H1 (cell line): ENCODE results near the gene SNX32. TPM values are rescaled to one million over a fixed set of nuclear protein-coding genes. Genes with fewer than 3 reads are reported as not detected.
A peak's percentile ranks its signal among the peaks of the same experiment; 100 is the strongest.

Experiments used
- CTCF ChIA-PET: fragments of 300-600 bp; sonication (Branson Sonifier 250); formaldehyde crosslinking; loops from one replicate; lab custom pipeline; 2021; ENCODE audit not compliant: partially characterized antibody; lab: Charles Lee
- POLR2A ChIA-PET: fragments of 300-600 bp; sonication (Branson Sonifier 250); formaldehyde crosslinking; loops from one replicate; lab custom pipeline; 2021; ENCODE audit warnings: inconsistent platforms; ENCODE audit not compliant: partially characterized antibody; lab: Charles Lee
- DNase-seq, 2 experiments: peaks; one replicate each; pipeline versions ENCODE4 v3.0.0 to v3.0.0-alpha.2; 2010 to 2022; ENCODE audit warnings: low spot score in 2 of 2, low read depth in 1 of 2, mixed read lengths in 1 of 2
- FAIRE-seq: peaks from 2 replicates; lab custom pipeline; 2011; peaks lifted over from hg19 to GRCh38; lab: Jason Lieb, UNC
- H2AFZ ChIP-seq: 2 replicates; pipeline ENCODE4 v1.8.1; 2012; ENCODE audit warnings: low read length, inconsistent platforms
- H2AK5ac ChIP-seq: 2 replicates; pipeline ENCODE4 v1.6.1; 2013; ENCODE audit warnings: low read depth, low read length
- H2BK120ac ChIP-seq: replicated peaks from 2 replicates; pipeline ENCODE3; 2013; ENCODE audit warnings: low read depth, low read length, inconsistent platforms
- H2BK12ac ChIP-seq: 2 replicates; pipeline ENCODE4 v1.6.1; 2013; ENCODE audit warnings: low read depth, low read length
- H2BK15ac ChIP-seq: 2 replicates; pipeline ENCODE4 v1.6.1; 2013; ENCODE audit warnings: low read length
- H2BK20ac ChIP-seq: 2 replicates; pipeline ENCODE4 v1.6.1; 2013; ENCODE audit warnings: low read length
- H2BK5ac ChIP-seq: 2 replicates; pipeline ENCODE4 v1.6.1; 2013; ENCODE audit warnings: low read depth, low read length
- H3K14ac ChIP-seq: 2 replicates; pipeline ENCODE4 v1.6.1; 2013; ENCODE audit warnings: inconsistent platforms; ENCODE audit not compliant: insufficient read length
- H3K18ac ChIP-seq: 2 replicates; pipeline ENCODE4 v1.6.1; 2013; ENCODE audit warnings: low read length; ENCODE audit errors: extremely low read depth
- H3K23ac ChIP-seq: 2 replicates; pipeline ENCODE4 v1.6.1; 2013; ENCODE audit warnings: inconsistent platforms; ENCODE audit not compliant: insufficient read length
- H3K23me2 ChIP-seq: 2 replicates; pipeline ENCODE4 v1.6.1; 2013; ENCODE audit warnings: low read depth, low read length
- H3K27ac ChIP-seq: 2 replicates; pipeline ENCODE4 v1.6.1; 2011; ENCODE audit warnings: low read depth, low read length, inconsistent platforms
- H3K27me3 ChIP-seq, 4 experiments: replicated peaks in 1 of 4; 1 replicate in 1 of 4; 2 replicates in 3 of 4; pipeline versions ENCODE4 v1.6.1 to v1.8.1; 2011 to 2013; ENCODE audit warnings: low read length in 3 of 4, mild to moderate bottlenecking in 3 of 4, inconsistent platforms in 2 of 4, mixed read lengths in 2 of 4, moderate library complexity in 1 of 4; ENCODE audit not compliant: control insufficient read depth in 3 of 4, insufficient read depth in 3 of 4; ENCODE audit errors: extremely low read depth in 1 of 4
- H3K36me3 ChIP-seq, 4 experiments: 2 replicates each; pipeline versions ENCODE4 v1.6.1 to v1.8.1; 2011 to 2013; ENCODE audit warnings: mild to moderate bottlenecking in 4 of 4, low read length in 3 of 4, moderate library complexity in 2 of 4, control low read depth in 1 of 4, inconsistent platforms in 1 of 4; ENCODE audit not compliant: insufficient read depth in 4 of 4, control insufficient read depth in 2 of 4
- H3K4ac ChIP-seq: replicated peaks from 2 replicates; pipeline ENCODE3; 2013; ENCODE audit warnings: low read length, low read depth, mixed read lengths, inconsistent platforms; ENCODE audit not compliant: insufficient read length
- H3K4me1 ChIP-seq, 4 experiments: replicated peaks in 1 of 4; 1 replicate in 1 of 4; 2 replicates in 3 of 4; pipeline versions ENCODE4 v1.6.1 to v1.8.1; 2011 to 2013; ENCODE audit warnings: low read length in 3 of 4, inconsistent platforms in 2 of 4, mixed read lengths in 1 of 4; ENCODE audit not compliant: insufficient read depth in 4 of 4, control insufficient read depth in 3 of 4
- H3K4me2 ChIP-seq, 2 experiments: 2 replicates each; pipeline versions ENCODE4 v1.6.1 to v1.8.1; 2011 to 2013; ENCODE audit warnings: low read depth in 2 of 2, low read length in 2 of 2, control low read depth in 1 of 2, inconsistent platforms in 1 of 2, mild to moderate bottlenecking in 1 of 2; ENCODE audit not compliant: insufficient read depth in 1 of 2
- H3K4me3 ChIP-seq, 4 experiments: fragments of 200-600, 300-600 bp in 1 of 4; sonication (generic), shearing (Covaris generic), sonication (Bioruptor Twin) in 1 of 4; 2 replicates each; pipeline versions ENCODE4 v1.5.1 to v1.8.1; 2011 to 2016; ENCODE audit warnings: low read length in 4 of 4, low read depth in 3 of 4, control low read depth in 2 of 4, inconsistent platforms in 2 of 4, mild to moderate bottlenecking in 2 of 4, mixed read lengths in 1 of 4, moderate library complexity in 1 of 4; ENCODE audit not compliant: insufficient read depth in 2 of 4; ENCODE audit errors: extremely low read depth in 1 of 4
- H3K56ac ChIP-seq: replicated peaks from 2 replicates; pipeline ENCODE3; 2013; ENCODE audit warnings: low read depth, mild to moderate bottlenecking, mixed read lengths, low read length, inconsistent platforms; ENCODE audit not compliant: insufficient read length
- H3K79me1 ChIP-seq: 2 replicates; pipeline ENCODE4 v1.6.1; 2013; ENCODE audit warnings: low read depth, low read length, control low read depth
- H3K79me2 ChIP-seq, 2 experiments: 2 replicates each; pipeline versions ENCODE4 v1.6.1 to v1.8.1; 2012 to 2013; ENCODE audit warnings: low read length in 2 of 2, mild to moderate bottlenecking in 2 of 2, inconsistent platforms in 1 of 2; ENCODE audit not compliant: insufficient read depth in 2 of 2, control insufficient read depth in 1 of 2
- H3K9ac ChIP-seq, 4 experiments: replicated peaks in 1 of 4; 1 replicate in 1 of 4; 2 replicates in 3 of 4; pipeline versions ENCODE4 v1.6.1 to v1.8.1; 2011 to 2013; ENCODE audit warnings: low read depth in 3 of 4, low read length in 3 of 4, control low read depth in 2 of 4, mild to moderate bottlenecking in 2 of 4, moderate library complexity in 2 of 4, inconsistent platforms in 1 of 4; ENCODE audit errors: extremely low read depth in 1 of 4
- H3K9me3 ChIP-seq, 2 experiments: 2 replicates each; pipeline versions ENCODE4 v1.6.1 to v1.8.1; 2012 to 2013; ENCODE audit warnings: mild to moderate bottlenecking in 2 of 2, moderate library complexity in 2 of 2, control low read depth in 1 of 2, inconsistent platforms in 1 of 2, low read depth in 1 of 2, low read length in 1 of 2, mixed read lengths in 1 of 2; ENCODE audit not compliant: insufficient read depth in 2 of 2
- H4K20me1 ChIP-seq, 2 experiments: replicated peaks in 1 of 2; 2 replicates each; pipeline versions ENCODE3 to v1.8.1; 2011 to 2013; ENCODE audit warnings: inconsistent platforms in 2 of 2, low read length in 2 of 2, mild to moderate bottlenecking in 1 of 2; ENCODE audit not compliant: insufficient read depth in 2 of 2, control insufficient read depth in 1 of 2
- H4K5ac ChIP-seq: 2 replicates; pipeline ENCODE4 v1.6.1; 2013; ENCODE audit warnings: low read length, low read depth, mixed read lengths, inconsistent platforms; ENCODE audit not compliant: insufficient read length
- H4K8ac ChIP-seq: 2 replicates; pipeline ENCODE4 v1.8.0; 2013; ENCODE audit warnings: mild to moderate bottlenecking, moderate library complexity, low read length, inconsistent platforms; ENCODE audit not compliant: insufficient read depth; ENCODE audit errors: extremely low read depth
- H4K91ac ChIP-seq: replicated peaks from 2 replicates; pipeline ENCODE3; 2013; ENCODE audit warnings: low read length, mixed read lengths, inconsistent platforms; ENCODE audit not compliant: insufficient read length
- E2F6 ChIP-seq: IDR thresholded peaks from 2 replicates; pipeline ENCODE4 v1.6.1; 2012; ENCODE audit warnings: inconsistent platforms
- MAX ChIP-seq: IDR thresholded peaks from 2 replicates; pipeline ENCODE4 v1.6.1; 2012; ENCODE audit warnings: inconsistent platforms
- SIRT6 ChIP-seq: IDR thresholded peaks from one replicate; pipeline ENCODE4 v1.7.1; 2012; ENCODE audit warnings: low read length, inconsistent platforms
- WGBS, 2 experiments: shearing (Covaris generic) in 1 of 2; methylation state at CpG; one replicate each; pipeline versions ENCODE4 v1.1.6 to v1.1.7; 2013 to 2015; ENCODE audit warnings: low lambda C conversion rate in 2 of 2, mixed read lengths in 2 of 2, inconsistent platforms in 1 of 2, low coverage in 1 of 2, missing lambda C conversion rate in 1 of 2; ENCODE audit not compliant: insufficient replicate concordance in 2 of 2, insufficient coverage in 1 of 2, insufficient read length in 1 of 2; ENCODE audit errors: extremely low coverage in 1 of 2, missing lambda C conversion rate in 1 of 2; 5-methylcytosine and 5-hydroxymethylcytosine counted together
- polyA plus RNA-seq, 7 experiments: library from polyadenylated mRNA; depleted of rRNA in 3 of 7; stranded (reverse) in 5 of 7; unstranded in 2 of 7; fragments of >200 nt in 5 of 7; fragments of 200-250 nt in 2 of 7; gene quantifications; 1 replicate in 5 of 7; 2 replicates in 1 of 7; 4 replicates in 1 of 7; pipeline versions ENCODE4 v1.2.1 to v1.2.3, GENCODE V29; 2011 to 2013; ENCODE audit warnings: missing spikeins in 2 of 7, mixed read lengths in 2 of 7
- total RNA-seq: library from RNA; stranded (reverse); fragmentation: NEBNext Ultra II Directional; extraction: Animal tissue kit (Norgen Biotek cat#: 25700); gene quantifications from 2 replicates; pipeline ENCODE4 v1.2.1, GENCODE V29; 2021

SNX32 gene
- total and polyA plus RNA-seq, 2 of the 8 experiments (the other 6 are each of a cell fraction or from before 2014, with no cell fraction given) = 0.76 to 2.2 TPM

DNA sequence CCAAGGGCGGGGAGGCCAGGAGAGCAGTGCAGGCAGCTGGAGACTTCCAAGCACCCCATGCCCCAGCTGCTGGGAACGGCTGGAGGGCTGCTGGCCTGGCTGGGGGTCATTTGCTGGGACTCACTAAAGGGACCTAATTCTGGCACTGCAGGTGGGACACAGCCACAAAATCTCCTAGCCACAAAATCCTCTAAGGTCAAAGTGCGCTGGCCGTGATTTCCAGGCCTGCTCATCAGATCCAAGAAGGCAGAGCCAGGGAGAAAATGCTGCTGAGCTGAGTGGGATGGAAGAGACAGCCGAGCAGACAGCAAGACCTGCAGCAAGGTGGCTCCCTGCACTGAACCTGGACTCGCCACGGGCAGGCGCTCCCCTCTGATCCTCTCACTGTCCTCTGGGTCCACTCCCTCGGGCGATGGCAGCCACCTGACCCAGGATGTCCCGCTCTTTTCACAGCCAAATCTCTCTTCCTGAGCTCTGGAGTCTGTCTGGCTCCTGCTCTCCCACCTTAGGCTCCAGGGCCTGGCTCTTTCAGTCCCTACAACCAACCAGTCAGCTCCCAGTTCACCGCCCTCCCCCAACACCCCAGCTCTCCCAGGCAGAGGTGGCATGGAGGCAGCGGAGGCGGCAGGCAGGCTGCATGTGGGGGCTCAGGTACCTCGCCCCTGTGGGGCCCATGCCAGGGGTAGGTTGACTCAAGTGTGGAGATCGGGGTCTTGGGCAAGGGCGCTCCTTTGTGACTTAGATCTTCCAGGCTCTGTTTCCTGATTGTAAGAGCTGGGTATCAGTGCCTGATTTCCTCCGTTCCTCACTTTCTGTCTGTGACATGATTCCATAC is 32.4 kb upstream of the SNX32 start:
- no peak overlapping the region for H2BK5ac ChIP-seq
- H3K9me3 ChIP-seq = no peaks in the 10 kb centered on the region
- no peaks in the 10 kb centered on the region; a peak in 1 of 7 replicates for H3K27me3 ChIP-seq
- H3K14ac ChIP-seq = no peak overlapping the region
- H3K4ac ChIP-seq = no peak overlapping the region
- H3K27ac ChIP-seq = no peak overlapping the region
- H3K23me2 ChIP-seq = no peaks in the 10 kb centered on the region
- H3K4me2 ChIP-seq = no peak overlapping the region
- 82% methylated on average over 18 of the region's 18 CpGs; no CpG with 5 or more reads in 1 of the 2 experiments for WGBS, 2 experiments
- DNase-seq = no peak
- no peak overlapping the region; the same call in 1 of the 2 replicates for H2BK12ac ChIP-seq
- H2AK5ac ChIP-seq = no peak overlapping the region
- peaks cover 0 to 22% (median 5%) of the 10 kb centered on the region in 4 experiments; a peak in 5 of 7 replicates for H3K4me1 ChIP-seq
- H3K9ac ChIP-seq = no peak overlapping the region
- H3K79me1 ChIP-seq = 0 out of 2 replicates have a peak, but pooled peaks cover 2% of the 10 kb centered on the region
- no peak overlapping the region for H2BK120ac ChIP-seq
- no peaks in the 10 kb centered on the region for H4K20me1 ChIP-seq
- CTCF ChIA-PET = interaction anchor here (0.6 to 6.1 kb wide), 13 partner anchors 9 to 114 kb away, joined by 3 to 43 read pairs (median 4); partner anchors contain the start of genes AP5B1, KAT5 and MUS81
- no peak overlapping the region for H3K23ac ChIP-seq
- H4K5ac ChIP-seq = no peak overlapping the region
- H3K18ac ChIP-seq = no peak overlapping the region
- H3K79me2 ChIP-seq = no peaks in the 10 kb centered on the region
- H3K36me3 ChIP-seq = no peaks in the 10 kb centered on the region; a peak in 2 of 8 replicates
- H2BK15ac ChIP-seq = peak overlapping the region; percentile 61; the same call in 1 of the 2 replicates
- TF ChIP-seq MAX (peak; percentile 26; the same call in 1 of the 2 replicates), E2F6 (peak; percentile 89), SIRT6 (no peak)
- TF ChIP-seq, all 59 proteins: peak for 2
- POLR2A ChIA-PET = interaction anchor here (0.7 to 1.7 kb wide), 6 partner anchors 8 to 57 kb away, joined by 3 to 8 read pairs (median 4); partner anchors contain the start of genes AP5B1 and CFL1
- H2AFZ ChIP-seq = peak overlapping the region; percentile 12; the same call in 1 of the 2 replicates
- FAIRE-seq = no peak
- peak overlapping the region; percentile 7 for H4K91ac ChIP-seq
- H2BK20ac ChIP-seq = no peak overlapping the region
- no peak overlapping the region for H3K56ac ChIP-seq
- peak overlapping the region; percentile 39 for H4K8ac ChIP-seq
- no peak overlapping the region for H3K4me3 ChIP-seq
